Measurements from ENCODE around the gene SLC22A3. TPM values are rescaled to one million over a fixed set of nuclear protein-coding genes. Genes with fewer than 3 reads are reported as not detected.

Gene SLC22A3
- total RNA-seq, 1 donor from 2014 or later, result 0.57 TPM

DNA sequence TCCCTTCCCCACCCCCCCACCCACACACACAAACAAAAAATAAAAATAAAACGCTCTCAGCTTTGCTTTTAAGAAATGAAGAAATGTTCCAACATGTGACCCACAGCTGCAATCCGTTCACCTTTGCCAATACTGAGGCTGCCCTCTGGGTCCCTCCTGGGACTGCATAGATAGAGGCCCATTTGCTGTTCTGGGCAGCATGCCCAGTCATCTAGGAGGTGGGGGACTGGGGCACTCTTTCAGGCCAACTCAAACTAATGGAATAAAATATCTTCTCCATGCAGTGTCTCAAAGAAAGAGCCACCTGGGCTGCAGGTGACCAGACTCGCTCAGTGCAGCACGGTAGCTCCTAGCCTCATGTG lies 79.9 kb downstream of the SLC22A3 start:
- no peaks in the 10 kb centered on the region for H3K79me2 ChIP-seq (ENCODE audit: insufficient read depth, low read length)
- H3K4me3 Mint-ChIP-seq (ENCODE audit: unreplicated experiment), result no peak overlapping the region
- H4K20me1 ChIP-seq (ENCODE audit: insufficient read depth, low read length), result no peaks in the 10 kb centered on the region
- no peaks in the 10 kb centered on the region for H3K27me3 Mint-ChIP-seq (ENCODE audit: low read depth, unreplicated experiment)
- no peak overlapping the region for H3K9ac ChIP-seq (ENCODE audit: low read length)
- no peak for TF ChIP-seq EZH2 (IDR thresholded peaks at IDR 0.05; ENCODE audit: insufficient read depth, low read length)
- TF ChIP-seq, protein P1, sequence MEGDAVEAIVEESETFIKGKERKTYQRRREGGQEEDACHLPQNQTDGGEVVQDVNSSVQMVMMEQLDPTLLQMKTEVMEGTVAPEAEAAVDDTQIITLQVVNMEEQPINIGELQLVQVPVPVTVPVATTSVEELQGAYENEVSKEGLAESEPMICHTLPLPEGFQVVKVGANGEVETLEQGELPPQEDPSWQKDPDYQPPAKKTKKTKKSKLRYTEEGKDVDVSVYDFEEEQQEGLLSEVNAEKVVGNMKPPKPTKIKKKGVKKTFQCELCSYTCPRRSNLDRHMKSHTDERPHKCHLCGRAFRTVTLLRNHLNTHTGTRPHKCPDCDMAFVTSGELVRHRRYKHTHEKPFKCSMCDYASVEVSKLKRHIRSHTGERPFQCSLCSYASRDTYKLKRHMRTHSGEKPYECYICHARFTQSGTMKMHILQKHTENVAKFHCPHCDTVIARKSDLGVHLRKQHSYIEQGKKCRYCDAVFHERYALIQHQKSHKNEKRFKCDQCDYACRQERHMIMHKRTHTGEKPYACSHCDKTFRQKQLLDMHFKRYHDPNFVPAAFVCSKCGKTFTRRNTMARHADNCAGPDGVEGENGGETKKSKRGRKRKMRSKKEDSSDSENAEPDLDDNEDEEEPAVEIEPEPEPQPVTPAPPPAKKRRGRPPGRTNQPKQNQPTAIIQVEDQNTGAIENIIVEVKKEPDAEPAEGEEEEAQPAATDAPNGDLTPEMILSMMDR (IDR thresholded peaks at IDR 0.05; ENCODE audit: insufficient read depth, low read depth, low read length), result no peak
- no peak overlapping the region for H3K27ac ChIP-seq (ENCODE audit: low read depth, low read length)
- H3K9me3 ChIP-seq (ENCODE audit: insufficient read depth, low read depth, low read length), result no peaks in the 10 kb centered on the region
- no peaks in the 10 kb centered on the region for H3K36me3 ChIP-seq (ENCODE audit: insufficient read depth, low read length)
- H3K4me3 ChIP-seq (ENCODE audit: insufficient read depth, low read depth, low read length), result no peak overlapping the region
- H2AFZ ChIP-seq (ENCODE audit: low read depth, low read length), result no peak overlapping the region
- H3K27me3 ChIP-seq (ENCODE audit: insufficient read depth, low read length), result no peaks in the 10 kb centered on the region
- peaks cover 4% of the 10 kb centered on the region for H3K4me1 ChIP-seq (ENCODE audit: insufficient read depth, low read length)
- H3K4me2 ChIP-seq (ENCODE audit: low read length), result no peak overlapping the region
- no peaks in the 10 kb centered on the region for H3K4me1 Mint-ChIP-seq (ENCODE audit: low read depth, unreplicated experiment)
- FAIRE-seq, result no peak
- no peak for DNase-seq (ENCODE audit: low read depth)
- H3K36me3 Mint-ChIP-seq (ENCODE audit: low read depth, unreplicated experiment), result peaks cover 2% of the 10 kb centered on the region
- H3K27ac Mint-ChIP-seq (ENCODE audit: unreplicated experiment), result no peak overlapping the region
- peaks cover 1% of the 10 kb centered on the region for H3K9me3 Mint-ChIP-seq (ENCODE audit: unreplicated experiment)

DNA sequence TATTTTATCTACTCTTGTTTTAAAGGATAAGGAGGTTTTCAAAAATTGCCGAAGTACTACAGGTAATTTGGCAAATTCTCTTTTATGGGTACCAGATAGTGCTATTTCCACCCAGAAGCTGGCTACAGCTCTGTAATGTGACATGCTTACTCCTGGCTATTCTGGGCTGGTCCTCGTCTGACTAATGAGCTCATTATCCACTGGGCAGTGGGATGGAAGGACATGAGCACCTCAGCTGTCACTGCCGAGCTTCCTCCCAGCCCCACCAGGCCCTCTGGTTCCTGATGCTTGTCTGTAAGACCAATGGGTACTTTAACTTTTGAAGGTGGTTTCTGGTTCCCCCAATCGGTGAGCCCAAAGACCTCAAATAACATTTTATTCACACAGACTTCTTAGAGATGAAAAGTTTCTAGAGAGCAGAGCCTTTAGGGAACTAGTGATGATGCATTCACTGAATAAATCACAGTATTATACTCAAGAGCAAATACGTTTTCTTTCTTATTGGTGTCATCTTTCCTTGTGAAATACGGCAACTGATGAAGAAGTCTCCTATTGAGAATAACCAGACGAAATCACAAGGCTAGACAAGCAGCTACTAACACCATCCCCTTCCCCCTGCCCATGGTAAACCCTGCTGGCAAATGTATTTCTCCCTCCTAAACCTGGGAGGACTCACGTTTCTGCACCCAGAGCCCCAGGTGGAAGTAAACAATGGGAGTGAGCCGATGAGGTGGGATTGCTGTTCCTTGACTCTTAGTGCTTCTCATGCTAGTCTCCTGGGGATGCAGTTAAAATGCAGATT lies 80.8 kb downstream of the SLC22A3 start:
- H3K4me3 Mint-ChIP-seq (ENCODE audit: unreplicated experiment), result no peak overlapping the region
- H3K9ac ChIP-seq (ENCODE audit: low read length), result no peak overlapping the region
- no peak overlapping the region for H3K27ac ChIP-seq (ENCODE audit: low read depth, low read length)
- H3K9me3 ChIP-seq (ENCODE audit: insufficient read depth, low read depth, low read length), result no peaks in the 10 kb centered on the region
- peaks cover 2% of the 10 kb centered on the region for H3K36me3 Mint-ChIP-seq (ENCODE audit: low read depth, unreplicated experiment)
- FAIRE-seq (no peak), DNase-seq (ENCODE audit: low read depth) (no peak)
- no peaks in the 10 kb centered on the region for H4K20me1 ChIP-seq (ENCODE audit: insufficient read depth, low read length)
- H3K27me3 ChIP-seq (ENCODE audit: insufficient read depth, low read length), result no peaks in the 10 kb centered on the region
- no peaks in the 10 kb centered on the region for H3K79me2 ChIP-seq (ENCODE audit: insufficient read depth, low read length)
- no peak overlapping the region for H2AFZ ChIP-seq (ENCODE audit: low read depth, low read length)
- TF ChIP-seq EZH2 (IDR thresholded peaks at IDR 0.05; ENCODE audit: insufficient read depth, low read length), result no peak
- TF ChIP-seq, protein P1 (IDR thresholded peaks at IDR 0.05; ENCODE audit: insufficient read depth, low read depth, low read length), result no peak
- H3K36me3 ChIP-seq (ENCODE audit: insufficient read depth, low read length), result no peaks in the 10 kb centered on the region
- peaks cover 1% of the 10 kb centered on the region for H3K9me3 Mint-ChIP-seq (ENCODE audit: unreplicated experiment)
- H3K27ac Mint-ChIP-seq (ENCODE audit: unreplicated experiment), result no peak overlapping the region
- H3K4me2 ChIP-seq (ENCODE audit: low read length), result no peak overlapping the region
- no peaks in the 10 kb centered on the region for H3K27me3 Mint-ChIP-seq (ENCODE audit: low read depth, unreplicated experiment)
- no peaks in the 10 kb centered on the region for H3K4me1 Mint-ChIP-seq (ENCODE audit: low read depth, unreplicated experiment)
- no peak overlapping the region for H3K4me3 ChIP-seq (ENCODE audit: insufficient read depth, low read depth, low read length)
- peaks cover 4% of the 10 kb centered on the region for H3K4me1 ChIP-seq (ENCODE audit: insufficient read depth, low read length)

- H3K9me3 ChIP-seq (ENCODE audit: insufficient read depth, low read depth, low read length), result no peaks in the 10 kb centered on the region
- H3K4me3 ChIP-seq (ENCODE audit: insufficient read depth, low read depth, low read length), result no peak overlapping the region
- H3K79me2 ChIP-seq (ENCODE audit: insufficient read depth, low read length), result no peaks in the 10 kb centered on the region
- no peak overlapping the region for H3K27ac ChIP-seq (ENCODE audit: low read depth, low read length)
- no peak overlapping the region for H3K4me3 Mint-ChIP-seq (ENCODE audit: unreplicated experiment)
- H3K36me3 Mint-ChIP-seq (ENCODE audit: low read depth, unreplicated experiment), result peaks cover 2% of the 10 kb centered on the region
- H3K27ac Mint-ChIP-seq (ENCODE audit: unreplicated experiment), result no peak overlapping the region
- no peak overlapping the region for H3K9ac ChIP-seq (ENCODE audit: low read length)
- H3K27me3 ChIP-seq (ENCODE audit: insufficient read depth, low read length), result no peaks in the 10 kb centered on the region
- no peaks in the 10 kb centered on the region for H3K4me1 Mint-ChIP-seq (ENCODE audit: low read depth, unreplicated experiment)
- H4K20me1 ChIP-seq (ENCODE audit: insufficient read depth, low read length), result no peaks in the 10 kb centered on the region
- DNase-seq (ENCODE audit: low read depth), result no peak
- H3K36me3 ChIP-seq (ENCODE audit: insufficient read depth, low read length), result no peaks in the 10 kb centered on the region
- no peak for FAIRE-seq
- H3K4me2 ChIP-seq (ENCODE audit: low read length), result no peak overlapping the region
- peaks cover under 1% of the 10 kb centered on the region for H3K27me3 Mint-ChIP-seq (ENCODE audit: low read depth, unreplicated experiment)
- H3K9me3 Mint-ChIP-seq (ENCODE audit: unreplicated experiment), result peaks cover 1% of the 10 kb centered on the region
- H2AFZ ChIP-seq (ENCODE audit: low read depth, low read length), result no peak overlapping the region
- TF ChIP-seq EZH2 (IDR thresholded peaks at IDR 0.05; ENCODE audit: insufficient read depth, low read length), result no peak
- TF ChIP-seq, protein P1 (IDR thresholded peaks at IDR 0.05; ENCODE audit: insufficient read depth, low read depth, low read length), result no peak
- H3K4me1 ChIP-seq (ENCODE audit: insufficient read depth, low read length), result peaks cover 4% of the 10 kb centered on the region
These were observed 81.4 kb downstream of the SLC22A3 start for GRCh38 chr6:160429620-160429895.
